ENCODE data around the gene EEF2. TPM values are rescaled to one million over a fixed set of nuclear protein-coding genes. Genes with fewer than 3 reads are reported as not detected.

The EEF2 gene
- total RNA-seq, 1 donor from 2014 or later, result 2,663 TPM

- peaks cover 3% of the 10 kb centered on the region for H3K36me3 Mint-ChIP-seq (ENCODE audit: low read depth)
- no peaks in the 10 kb centered on the region for H3K27me3 Mint-ChIP-seq (ENCODE audit: low read depth)
- H3K4me3 Mint-ChIP-seq, result no peak overlapping the region
Observed at GRCh38 chr19:4030981-4031380, 45.7 kb upstream of the EEF2 start.

GRCh38 chr19:4030552-4030951 is 45.3 kb upstream of the EEF2 start:
- Mint-ChIP-seq H3K9me3 (no peaks in the 10 kb centered on the region), H3K27ac (ENCODE audit: unreplicated experiment) (no peak overlapping the region), H3K36me3 (ENCODE audit: low read depth) (peaks cover 3% of the 10 kb centered on the region), H3K27me3 (ENCODE audit: low read depth) (no peaks in the 10 kb centered on the region), H3K4me1 (no peaks in the 10 kb centered on the region), H3K4me3 (no peak overlapping the region)
- no peak for DNase-seq (ENCODE audit: low read depth, low spot score)
- TF ChIP-seq, protein P1, sequence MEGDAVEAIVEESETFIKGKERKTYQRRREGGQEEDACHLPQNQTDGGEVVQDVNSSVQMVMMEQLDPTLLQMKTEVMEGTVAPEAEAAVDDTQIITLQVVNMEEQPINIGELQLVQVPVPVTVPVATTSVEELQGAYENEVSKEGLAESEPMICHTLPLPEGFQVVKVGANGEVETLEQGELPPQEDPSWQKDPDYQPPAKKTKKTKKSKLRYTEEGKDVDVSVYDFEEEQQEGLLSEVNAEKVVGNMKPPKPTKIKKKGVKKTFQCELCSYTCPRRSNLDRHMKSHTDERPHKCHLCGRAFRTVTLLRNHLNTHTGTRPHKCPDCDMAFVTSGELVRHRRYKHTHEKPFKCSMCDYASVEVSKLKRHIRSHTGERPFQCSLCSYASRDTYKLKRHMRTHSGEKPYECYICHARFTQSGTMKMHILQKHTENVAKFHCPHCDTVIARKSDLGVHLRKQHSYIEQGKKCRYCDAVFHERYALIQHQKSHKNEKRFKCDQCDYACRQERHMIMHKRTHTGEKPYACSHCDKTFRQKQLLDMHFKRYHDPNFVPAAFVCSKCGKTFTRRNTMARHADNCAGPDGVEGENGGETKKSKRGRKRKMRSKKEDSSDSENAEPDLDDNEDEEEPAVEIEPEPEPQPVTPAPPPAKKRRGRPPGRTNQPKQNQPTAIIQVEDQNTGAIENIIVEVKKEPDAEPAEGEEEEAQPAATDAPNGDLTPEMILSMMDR (conservative IDR thresholded peaks at IDR 0.05), result no peak

More at GRCh38 chr19:4030981-4031380, 45.7 kb upstream of the EEF2 start:
- no peak overlapping the region for H3K27ac Mint-ChIP-seq (ENCODE audit: unreplicated experiment)
- no peaks in the 10 kb centered on the region for H3K4me1 Mint-ChIP-seq
- DNase-seq (ENCODE audit: low read depth, low spot score), result no peak
- TF ChIP-seq, protein P1 (conservative IDR thresholded peaks at IDR 0.05), result no peak
- no peaks in the 10 kb centered on the region for H3K9me3 Mint-ChIP-seq

GRCh38 chr19:4029247-4029614 is 44.0 kb upstream of the EEF2 start:
- Mint-ChIP-seq H3K27me3 (ENCODE audit: low read depth) (no peaks in the 10 kb centered on the region), H3K9me3 (no peaks in the 10 kb centered on the region), H3K36me3 (ENCODE audit: low read depth) (no peaks in the 10 kb centered on the region), H3K27ac (ENCODE audit: unreplicated experiment) (no peak overlapping the region), H3K4me3 (no peak overlapping the region), H3K4me1 (no peaks in the 10 kb centered on the region)
- no peak for DNase-seq (ENCODE audit: low read depth, low spot score)
- TF ChIP-seq, protein P1 (conservative IDR thresholded peaks at IDR 0.05), result no peak

DNA sequence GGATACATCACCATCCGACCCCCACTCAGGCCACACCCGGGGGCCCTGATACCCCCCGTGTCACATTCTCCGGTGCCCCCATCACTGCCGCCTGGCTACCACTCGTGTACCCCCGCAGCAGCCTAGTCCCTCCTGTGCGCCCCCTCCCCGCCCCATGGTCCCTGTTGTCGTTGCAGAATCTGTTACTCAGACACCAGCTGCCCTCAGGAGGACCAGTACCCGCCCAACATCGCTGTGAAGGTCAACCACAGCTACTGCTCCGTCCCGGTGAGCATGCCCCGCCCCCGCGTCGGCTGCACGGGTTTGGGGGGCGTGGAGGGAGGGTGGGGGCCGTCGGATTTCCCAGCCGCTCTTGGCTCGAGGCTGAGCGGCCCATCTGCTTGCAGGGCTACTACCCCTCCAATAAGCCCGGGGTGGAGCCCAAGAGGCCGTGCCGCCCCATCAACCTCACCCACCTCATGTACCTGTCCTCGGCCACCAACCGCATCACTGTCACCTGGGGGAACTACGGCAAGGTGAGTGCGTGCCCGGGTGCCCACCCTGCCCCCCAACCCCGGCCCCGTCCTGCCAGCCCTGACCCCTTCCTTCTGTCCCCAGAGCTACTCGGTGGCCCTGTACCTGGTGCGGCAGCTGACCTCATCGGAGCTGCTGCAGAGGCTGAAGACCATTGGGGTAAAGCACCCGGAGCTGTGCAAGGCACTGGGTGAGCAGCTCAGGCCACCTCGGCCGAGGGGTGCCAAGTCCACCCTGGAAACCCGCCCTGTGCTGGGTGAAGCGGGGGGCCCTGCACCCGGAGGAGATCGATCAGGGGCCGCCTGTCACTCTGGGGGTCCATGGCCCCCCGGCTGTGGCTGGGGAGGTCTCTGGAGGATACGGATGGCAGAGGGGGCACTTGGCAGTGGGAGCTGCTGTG is 43.3 kb upstream of the EEF2 start:
- no peak overlapping the region for H3K27ac Mint-ChIP-seq (ENCODE audit: unreplicated experiment)

GRCh38 chr19:4027146-4027545 is 41.9 kb upstream of the EEF2 start:
- no peak for DNase-seq (ENCODE audit: low read depth, low spot score)
- Mint-ChIP-seq H3K27me3 (ENCODE audit: low read depth) (no peaks in the 10 kb centered on the region), H3K4me1 (no peaks in the 10 kb centered on the region), H3K36me3 (ENCODE audit: low read depth) (peaks cover under 1% of the 10 kb centered on the region), H3K9me3 (no peaks in the 10 kb centered on the region), H3K27ac (ENCODE audit: unreplicated experiment) (no peak overlapping the region), H3K4me3 (no peak overlapping the region)
- TF ChIP-seq, protein P1 (conservative IDR thresholded peaks at IDR 0.05), result no peak

More for the DNA sequence above, 43.3 kb upstream of the EEF2 start:
- no peaks in the 10 kb centered on the region for H3K36me3 Mint-ChIP-seq (ENCODE audit: low read depth)
- H3K27me3 Mint-ChIP-seq (ENCODE audit: low read depth), result no peaks in the 10 kb centered on the region
- no peak for DNase-seq (ENCODE audit: low read depth, low spot score)
- H3K9me3 Mint-ChIP-seq, result no peaks in the 10 kb centered on the region
- H3K4me1 Mint-ChIP-seq, result no peaks in the 10 kb centered on the region
- no peak overlapping the region for H3K4me3 Mint-ChIP-seq
- TF ChIP-seq, protein P1 (conservative IDR thresholded peaks at IDR 0.05), result no peak
